SU-DHL-6 (cell line): ENCODE data around the gene ARPP21.
"Not testable (repeated sequence)": the region's sequence is repeated elsewhere in the genome, so short reads cannot be mapped to it uniquely, and the experiment has no call there.

Experiments
- H2AFZ ChIP-seq: fragments of 200-600 bp; sonication (generic); 2 replicates; pipeline ENCODE4 v1.6.1; 2014; ENCODE audit warnings: low read depth, mild to moderate bottlenecking, moderate library complexity, mixed read lengths, antibody characterized with exemption, low read length; ENCODE audit not compliant: severe bottlenecking
- H3F3A ChIP-seq: fragments of 200-600 bp; shearing (Covaris generic); 2 replicates; pipeline ENCODE4 v1.6.0; 2016; ENCODE audit warnings: antibody characterized with exemption, mild to moderate bottlenecking; ENCODE audit not compliant: insufficient read depth
- H3K27ac ChIP-seq: fragments of 200-600 bp; sonication (generic); 2 replicates; pipeline ENCODE4 v1.5.1; 2016; ENCODE audit warnings: low read depth, mild to moderate bottlenecking, low read length, moderate library complexity, mixed read lengths
- H3K27me3 ChIP-seq: fragments of 200-600 bp; sonication (generic), shearing (Covaris generic); 2 replicates; pipeline ENCODE4 v1.6.0; 2014; ENCODE audit warnings: mild to moderate bottlenecking, low read length
- H3K36me3 ChIP-seq: fragments of 200-600 bp; sonication (generic); 2 replicates; pipeline ENCODE4 v1.6.1; 2014; ENCODE audit warnings: mild to moderate bottlenecking, low read length, mixed read lengths
- H3K4me2 ChIP-seq: fragments of 300-600, 200-600 bp; shearing (Covaris generic), sonication (generic); 2 replicates; pipeline ENCODE4 v1.6.0; 2014; ENCODE audit warnings: low read length, low read depth, mild to moderate bottlenecking; ENCODE audit not compliant: poor library complexity, severe bottlenecking
- H3K4me3 ChIP-seq: fragments of 200-600 bp; sonication (generic); 2 replicates; pipeline ENCODE4 v1.5.1; 2014; ENCODE audit warnings: antibody characterized with exemption, low read length, mild to moderate bottlenecking, mixed read lengths; ENCODE audit not compliant: insufficient read depth, poor library complexity, severe bottlenecking
- H3K79me2 ChIP-seq: fragments of 200-600 bp; sonication (generic); 2 replicates; pipeline ENCODE4 v1.6.1; 2014; ENCODE audit warnings: mild to moderate bottlenecking, low read length, moderate library complexity; ENCODE audit not compliant: insufficient read depth
- H3K9ac ChIP-seq: fragments of 200-600 bp; sonication (generic); 2 replicates; pipeline ENCODE4 v1.7.0; 2014; ENCODE audit warnings: mild to moderate bottlenecking, low read length
- H3K9me2 ChIP-seq: fragments of 200-600 bp; sonication (generic); replicated peaks from 2 replicates; pipeline ENCODE4 v1.6.1; 2014; ENCODE audit warnings: low read length; ENCODE audit not compliant: insufficient read depth
- H3K9me3 ChIP-seq: fragments of 200-600 bp; sonication (generic); 2 replicates; pipeline ENCODE4 v1.6.1; 2014; ENCODE audit warnings: low read length, mixed read lengths; ENCODE audit not compliant: insufficient read depth
- H4K20me1 ChIP-seq: fragments of 200-600 bp; sonication (generic); 2 replicates; pipeline ENCODE4 v1.6.1; 2014; ENCODE audit warnings: low read depth, mild to moderate bottlenecking, antibody characterized with exemption, low read length, moderate library complexity, mixed read lengths
- EZH2phosphoT487 ChIP-seq: fragments of 200-600 bp; sonication (generic), shearing (Covaris generic); conservative IDR thresholded peaks from 2 replicates; pipeline ENCODE4 v1.6.1; 2018; ENCODE audit warnings: mild to moderate bottlenecking, antibody characterized with exemption, low read length, moderate library complexity, mixed read lengths
- TF ChIP-seq, protein P1 (sequence below): fragments of 200-600 bp; sonication (generic); IDR thresholded peaks from one replicate; pipeline ENCODE4 v1.5.1; 2017; ENCODE audit warnings: antibody characterized with exemption, mild to moderate bottlenecking, low read length, moderate library complexity; ENCODE audit not compliant: insufficient read depth, poor library complexity, severe bottlenecking

The ARPP21 gene

DNA sequence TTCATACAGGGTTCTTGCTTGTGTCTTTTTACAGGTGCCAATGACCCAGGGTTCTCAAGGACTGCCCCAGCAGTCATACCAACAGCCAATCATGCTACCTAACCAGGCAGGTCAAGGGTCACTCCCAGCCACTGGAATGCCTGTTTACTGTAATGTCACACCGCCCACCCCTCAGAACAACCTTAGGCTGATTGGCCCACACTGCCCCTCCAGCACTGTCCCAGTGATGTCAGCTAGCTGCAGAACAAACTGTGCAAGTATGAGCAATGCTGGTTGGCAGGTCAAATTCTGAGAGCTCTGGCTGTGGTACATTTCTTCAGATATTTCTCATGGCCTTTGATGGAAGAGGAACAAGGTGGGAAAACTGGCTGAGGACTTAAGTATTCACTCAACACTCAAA, 154.3 kb downstream of the ARPP21 start:
- H3F3A ChIP-seq: no peaks in the 10 kb centered on the region
- no peak overlapping the region for H3K9ac ChIP-seq
- H3K36me3 ChIP-seq: no peaks in the 10 kb centered on the region; the same call in 1 of the 2 replicates
- no peaks in the 10 kb centered on the region for H4K20me1 ChIP-seq
- H3K4me3 ChIP-seq: no peak overlapping the region
- H3K4me2 ChIP-seq: no peak overlapping the region
- TF ChIP-seq EZH2phosphoT487: no peak
- TF ChIP-seq, protein P1, sequence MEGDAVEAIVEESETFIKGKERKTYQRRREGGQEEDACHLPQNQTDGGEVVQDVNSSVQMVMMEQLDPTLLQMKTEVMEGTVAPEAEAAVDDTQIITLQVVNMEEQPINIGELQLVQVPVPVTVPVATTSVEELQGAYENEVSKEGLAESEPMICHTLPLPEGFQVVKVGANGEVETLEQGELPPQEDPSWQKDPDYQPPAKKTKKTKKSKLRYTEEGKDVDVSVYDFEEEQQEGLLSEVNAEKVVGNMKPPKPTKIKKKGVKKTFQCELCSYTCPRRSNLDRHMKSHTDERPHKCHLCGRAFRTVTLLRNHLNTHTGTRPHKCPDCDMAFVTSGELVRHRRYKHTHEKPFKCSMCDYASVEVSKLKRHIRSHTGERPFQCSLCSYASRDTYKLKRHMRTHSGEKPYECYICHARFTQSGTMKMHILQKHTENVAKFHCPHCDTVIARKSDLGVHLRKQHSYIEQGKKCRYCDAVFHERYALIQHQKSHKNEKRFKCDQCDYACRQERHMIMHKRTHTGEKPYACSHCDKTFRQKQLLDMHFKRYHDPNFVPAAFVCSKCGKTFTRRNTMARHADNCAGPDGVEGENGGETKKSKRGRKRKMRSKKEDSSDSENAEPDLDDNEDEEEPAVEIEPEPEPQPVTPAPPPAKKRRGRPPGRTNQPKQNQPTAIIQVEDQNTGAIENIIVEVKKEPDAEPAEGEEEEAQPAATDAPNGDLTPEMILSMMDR: no peak
- no peak overlapping the region for H3K27ac ChIP-seq
- no peaks in the 10 kb centered on the region for H3K79me2 ChIP-seq
- H3K9me2 ChIP-seq: no peaks in the 10 kb centered on the region
- no peaks in the 10 kb centered on the region for H3K9me3 ChIP-seq
- no peaks in the 10 kb centered on the region for H3K27me3 ChIP-seq
- H2AFZ ChIP-seq: no peak overlapping the region

DNA sequence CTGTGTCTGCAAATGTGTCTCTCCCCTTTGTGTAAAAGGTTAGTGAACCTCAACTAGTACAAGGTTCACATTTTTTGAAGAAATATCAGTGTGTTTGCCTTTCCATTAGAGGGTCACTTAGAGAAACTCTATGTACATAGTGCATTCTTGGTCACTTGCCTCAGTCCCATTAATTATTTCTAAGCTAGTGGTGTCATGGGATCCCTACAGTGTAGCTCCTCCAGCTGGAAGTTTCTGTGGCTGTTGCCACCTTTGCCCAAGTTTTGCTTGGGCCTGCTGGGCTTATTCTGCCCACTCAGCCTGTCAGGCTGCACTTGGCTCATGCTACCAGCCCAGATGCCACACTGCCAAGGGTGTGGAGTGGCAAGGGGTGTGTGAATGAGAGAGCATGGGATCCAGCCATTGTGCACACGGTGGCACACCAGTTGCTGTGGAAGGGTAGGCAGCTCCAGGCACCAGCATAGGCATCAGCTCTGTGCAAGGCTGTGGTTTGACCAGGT, 161.7 kb downstream of the ARPP21 start:
- Histone ChIP-seq H3K9me3 (no peaks in the 10 kb centered on the region), H3K4me2 (no peak overlapping the region), H3F3A (no peaks in the 10 kb centered on the region), H3K79me2 (no peaks in the 10 kb centered on the region), H3K36me3 (no peaks in the 10 kb centered on the region), H3K9me2 (no peaks in the 10 kb centered on the region), H3K4me3 (no peak overlapping the region), H3K27me3 (no peaks in the 10 kb centered on the region), H3K9ac (no peak overlapping the region), H2AFZ (no peak overlapping the region), H3K27ac (no peak overlapping the region), H4K20me1 (no peaks in the 10 kb centered on the region)
- TF ChIP-seq, protein P1: no peak
- no peak for TF ChIP-seq EZH2phosphoT487

DNA sequence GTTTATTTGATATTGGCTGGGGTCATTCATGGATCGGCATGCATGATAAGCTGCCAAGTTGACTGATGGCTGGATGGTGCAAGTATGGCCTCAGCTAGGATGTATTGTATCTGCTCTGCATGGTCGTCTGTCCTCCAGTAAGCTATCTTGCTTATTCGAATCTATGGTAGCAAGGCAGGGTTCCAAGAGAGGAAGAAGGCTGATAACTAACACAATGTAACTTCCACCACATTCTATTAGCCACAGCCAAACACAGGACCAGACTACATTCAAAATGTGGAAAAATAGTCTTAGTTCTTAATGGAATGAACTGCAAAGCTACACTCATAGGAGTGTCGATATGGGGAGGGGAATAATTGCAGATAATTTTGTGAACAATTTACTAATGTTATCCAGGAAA, 175.2 kb downstream of the ARPP21 start:
- Histone ChIP-seq H3K27me3 (no peaks in the 10 kb centered on the region), H3K27ac (no peak overlapping the region), H3K36me3 (no peaks in the 10 kb centered on the region)

DNA sequence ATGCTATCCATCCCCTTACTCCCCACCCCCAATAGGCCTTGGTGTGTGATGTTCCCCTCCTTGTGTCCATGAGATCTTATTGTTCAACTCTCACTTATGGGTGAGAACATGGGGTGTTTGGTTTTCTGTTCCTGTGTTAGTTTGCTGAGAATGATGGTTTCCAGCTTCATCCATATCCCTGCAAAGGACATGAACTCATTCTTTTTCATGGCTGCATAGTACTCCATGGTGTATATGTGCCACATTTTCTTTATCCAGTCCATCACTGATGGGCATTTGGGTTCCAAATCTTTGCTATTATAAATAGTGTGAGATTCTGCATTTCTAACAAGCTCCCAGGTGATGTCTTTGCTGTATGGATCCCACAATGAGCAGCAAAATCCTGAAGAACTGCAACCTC, 176.5 kb downstream of the ARPP21 start:
- H3K79me2 ChIP-seq, H4K20me1 ChIP-seq, H2AFZ ChIP-seq, H3K4me3 ChIP-seq, H3K9me3 ChIP-seq, H3K27me3 ChIP-seq, H3K9ac ChIP-seq, H3K9me2 ChIP-seq, H3K27ac ChIP-seq, H3K4me2 ChIP-seq, H3F3A ChIP-seq, H3K36me3 ChIP-seq: not testable (repeated sequence)

More for the DNA sequence above, 175.2 kb downstream of the ARPP21 start:
- H3K9me2 ChIP-seq: no peaks in the 10 kb centered on the region
- H2AFZ ChIP-seq: no peak overlapping the region
- H3K9me3 ChIP-seq: no peaks in the 10 kb centered on the region
- no peak for TF ChIP-seq EZH2phosphoT487
- TF ChIP-seq, protein P1: no peak
- H3F3A ChIP-seq: no peaks in the 10 kb centered on the region
- H4K20me1 ChIP-seq: no peaks in the 10 kb centered on the region
- no peak overlapping the region for H3K4me3 ChIP-seq
- H3K9ac ChIP-seq: no peak overlapping the region
- H3K4me2 ChIP-seq: no peak overlapping the region
- H3K79me2 ChIP-seq: no peaks in the 10 kb centered on the region
